Measurements from ENCODE around the gene PHACTR3. TPM values are rescaled to one million over a fixed set of nuclear protein-coding genes. Genes with fewer than 3 reads are reported as not detected.
"Not testable (repeated sequence)": the region's sequence is repeated elsewhere in the genome, so short reads cannot be mapped to it uniquely, and the experiment has no call there.

The PHACTR3 gene
- total RNA-seq (2022) (0.11 TPM in 1 of 2 replicates, not detected in the other), Bru-seq, nascent RNA (percentile 8 among the genes with signal in this experiment), BruChase-seq, experiment 1, labeled RNA remaining after a 2-hour chase (percentile 1 among the genes with signal in this experiment), BruChase-seq, experiment 2, labeled RNA remaining after a 6-hour chase (percentile 3 among the genes with signal in this experiment)
- long read RNA-seq, partial matches to known transcripts, result 0 of 2 reads
- long read RNA-seq, other reads (novel, unspliced or antisense), result 2 of 2 reads

DNA sequence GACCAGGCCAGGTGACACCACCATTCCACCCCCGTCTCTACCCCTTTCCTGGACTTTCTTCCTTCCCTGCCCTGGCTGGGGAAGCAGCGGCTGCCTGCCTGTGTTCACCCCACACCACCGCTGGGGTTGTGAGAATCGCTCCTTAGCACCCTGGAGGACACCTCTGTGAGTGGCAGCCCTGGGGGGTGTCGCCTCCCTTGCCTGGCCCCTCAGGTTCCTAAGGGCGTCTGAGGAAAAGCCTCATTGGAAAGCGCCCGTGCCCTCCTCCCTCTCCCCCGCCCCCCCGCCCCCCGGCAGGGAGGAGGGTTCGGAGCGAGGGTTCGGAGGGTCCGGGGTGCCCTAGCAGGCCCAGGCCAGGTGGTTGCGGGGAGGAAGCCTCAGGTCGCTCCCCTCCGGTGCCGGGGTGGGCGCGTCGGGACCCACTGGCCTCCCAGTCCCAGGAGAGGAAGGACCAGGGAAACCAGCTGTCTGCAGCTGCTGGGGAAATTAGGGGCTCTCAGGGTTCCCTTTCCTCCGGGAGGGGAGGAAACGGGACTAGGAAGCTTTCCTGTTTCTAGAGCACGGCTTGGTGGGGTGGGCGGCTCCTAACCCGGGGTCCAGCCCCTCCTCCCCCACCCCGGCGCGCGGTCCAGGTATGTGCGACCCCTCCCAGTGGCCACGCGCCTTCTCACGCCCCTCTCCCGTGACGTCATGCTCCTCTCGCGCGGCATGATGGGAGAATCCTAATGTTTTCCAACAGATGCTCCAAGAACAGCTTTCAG lies at the start of gene PHACTR3:
Gene PHACTR3, plus strand, starts transcription at position 760 of the 761 bp plus-strand sequence. CDS start 475 bp downstream, outside the sequence.
- H3K27me3 ChIP-seq (replicated peaks; ENCODE audit: control insufficient read depth, insufficient read depth, low read length), result peaks cover 8% of the 10 kb centered on the region

DNA sequence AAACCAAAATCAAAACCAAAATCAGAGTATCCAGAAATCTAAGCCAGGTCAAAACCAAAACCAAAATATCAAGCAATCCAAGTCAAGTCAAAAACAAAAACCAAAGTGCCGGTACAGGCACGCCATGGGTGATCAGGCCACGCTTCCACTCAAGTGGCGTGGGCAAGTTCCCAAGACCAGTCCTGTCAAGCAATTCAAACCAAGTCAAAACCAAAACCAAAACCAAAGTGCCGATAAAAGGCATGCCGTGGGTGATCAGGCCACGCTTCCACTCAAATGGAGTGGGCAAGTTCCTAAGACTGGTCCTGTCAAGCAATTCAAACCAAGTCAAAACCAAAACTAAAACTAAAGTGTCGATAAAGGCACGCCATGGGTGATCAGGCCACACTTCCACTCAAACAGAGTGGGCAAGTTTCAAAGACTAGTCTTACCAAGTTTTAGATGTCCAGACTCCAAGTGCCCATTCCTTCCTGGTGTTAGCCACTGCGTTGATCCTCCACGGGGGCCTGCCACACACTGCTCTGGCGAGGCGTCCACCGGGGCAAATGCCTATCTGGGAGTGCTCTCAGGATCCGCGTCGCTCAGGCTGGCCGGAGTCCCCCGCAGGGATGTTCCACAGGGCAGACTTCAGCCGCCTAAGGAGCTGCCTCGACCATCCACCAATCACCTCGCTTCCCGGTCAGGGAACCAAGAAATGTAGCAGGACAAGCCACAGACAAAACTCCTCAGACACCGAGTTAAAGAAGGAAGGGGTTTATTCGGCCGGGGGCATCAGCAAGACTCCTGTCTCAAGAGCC lies 46.4 kb upstream of the PHACTR3 start:
- POLR2A ChIA-PET; CTCF ChIA-PET; H3K9me3 Mint-ChIP-seq (ENCODE audit: unreplicated experiment); H3K27me3 ChIP-seq (replicated peaks; ENCODE audit: control insufficient read depth, insufficient read depth, low read length); H3K4me1 ChIP-seq; H3K4me3 Mint-ChIP-seq (ENCODE audit: unreplicated experiment); H3K36me3 Mint-ChIP-seq (ENCODE audit: insufficient read depth, unreplicated experiment); H3K36me3 ChIP-seq (ENCODE audit: control insufficient read depth, insufficient read depth, low read length); H3K27ac Mint-ChIP-seq (ENCODE audit: unreplicated experiment); H3K4me1 Mint-ChIP-seq (ENCODE audit: low read depth, unreplicated experiment); DNase-seq; H3K4me3 ChIP-seq (ENCODE audit: low read depth, low read length); H3K9me3 ChIP-seq; BruUV-seq (replicated peaks); intact Hi-C loops (cut with micrococcal nuclease; ENCODE audit: unreplicated experiment): not testable (repeated sequence)
- H3K27me3 Mint-ChIP-seq (ENCODE audit: insufficient read depth, unreplicated experiment), result peaks cover 21% of the 10 kb centered on the region

More for the DNA sequence above, at the start of gene PHACTR3:
- TF ChIP-seq, protein P1, sequence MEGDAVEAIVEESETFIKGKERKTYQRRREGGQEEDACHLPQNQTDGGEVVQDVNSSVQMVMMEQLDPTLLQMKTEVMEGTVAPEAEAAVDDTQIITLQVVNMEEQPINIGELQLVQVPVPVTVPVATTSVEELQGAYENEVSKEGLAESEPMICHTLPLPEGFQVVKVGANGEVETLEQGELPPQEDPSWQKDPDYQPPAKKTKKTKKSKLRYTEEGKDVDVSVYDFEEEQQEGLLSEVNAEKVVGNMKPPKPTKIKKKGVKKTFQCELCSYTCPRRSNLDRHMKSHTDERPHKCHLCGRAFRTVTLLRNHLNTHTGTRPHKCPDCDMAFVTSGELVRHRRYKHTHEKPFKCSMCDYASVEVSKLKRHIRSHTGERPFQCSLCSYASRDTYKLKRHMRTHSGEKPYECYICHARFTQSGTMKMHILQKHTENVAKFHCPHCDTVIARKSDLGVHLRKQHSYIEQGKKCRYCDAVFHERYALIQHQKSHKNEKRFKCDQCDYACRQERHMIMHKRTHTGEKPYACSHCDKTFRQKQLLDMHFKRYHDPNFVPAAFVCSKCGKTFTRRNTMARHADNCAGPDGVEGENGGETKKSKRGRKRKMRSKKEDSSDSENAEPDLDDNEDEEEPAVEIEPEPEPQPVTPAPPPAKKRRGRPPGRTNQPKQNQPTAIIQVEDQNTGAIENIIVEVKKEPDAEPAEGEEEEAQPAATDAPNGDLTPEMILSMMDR (IDR thresholded peaks at IDR 0.05; ENCODE audit: insufficient read depth in 1 of 2, low read depth in 1 of 2, low read length in 1 of 2, severe bottlenecking in 1 of 2, unreplicated experiment in 1 of 2), result no peak
- Histone ChIP-seq H3K4me3 (ENCODE audit: low read depth, low read length) (no peak within 1 kb of the TSS), H3K4me1 (no peaks in the 10 kb centered on the region), H3K36me3 (ENCODE audit: control insufficient read depth, insufficient read depth, low read length) (no peaks in the 10 kb centered on the region), H3K9me3 (no peaks in the 10 kb centered on the region)
- no peaks in the 10 kb centered on the region for H3K4me1 Mint-ChIP-seq (ENCODE audit: low read depth, unreplicated experiment)
- DNase-seq, result no peak
- no peaks in the 10 kb centered on the region for H3K36me3 Mint-ChIP-seq (ENCODE audit: insufficient read depth, unreplicated experiment)
- no TSS peak for BruUV-seq (replicated peaks)
- H3K4me3 Mint-ChIP-seq (ENCODE audit: unreplicated experiment), result no peak within 1 kb of the TSS
- ChIA-PET POLR2A (no interaction called here), CTCF (interaction anchor here (0.7 kb wide), 1 partner anchor 463 kb away, joined by 3 read pairs; no protein-coding TSS in a partner anchor)
- peaks cover 54% of the 10 kb centered on the region for H3K27me3 Mint-ChIP-seq (ENCODE audit: insufficient read depth, unreplicated experiment)
- H3K9me3 Mint-ChIP-seq (ENCODE audit: unreplicated experiment), result no peaks in the 10 kb centered on the region
- no peak within 1 kb of the TSS for H3K27ac Mint-ChIP-seq (ENCODE audit: unreplicated experiment)
- intact Hi-C loops (cut with micrococcal nuclease; ENCODE audit: unreplicated experiment), result no loop called here

DNA sequence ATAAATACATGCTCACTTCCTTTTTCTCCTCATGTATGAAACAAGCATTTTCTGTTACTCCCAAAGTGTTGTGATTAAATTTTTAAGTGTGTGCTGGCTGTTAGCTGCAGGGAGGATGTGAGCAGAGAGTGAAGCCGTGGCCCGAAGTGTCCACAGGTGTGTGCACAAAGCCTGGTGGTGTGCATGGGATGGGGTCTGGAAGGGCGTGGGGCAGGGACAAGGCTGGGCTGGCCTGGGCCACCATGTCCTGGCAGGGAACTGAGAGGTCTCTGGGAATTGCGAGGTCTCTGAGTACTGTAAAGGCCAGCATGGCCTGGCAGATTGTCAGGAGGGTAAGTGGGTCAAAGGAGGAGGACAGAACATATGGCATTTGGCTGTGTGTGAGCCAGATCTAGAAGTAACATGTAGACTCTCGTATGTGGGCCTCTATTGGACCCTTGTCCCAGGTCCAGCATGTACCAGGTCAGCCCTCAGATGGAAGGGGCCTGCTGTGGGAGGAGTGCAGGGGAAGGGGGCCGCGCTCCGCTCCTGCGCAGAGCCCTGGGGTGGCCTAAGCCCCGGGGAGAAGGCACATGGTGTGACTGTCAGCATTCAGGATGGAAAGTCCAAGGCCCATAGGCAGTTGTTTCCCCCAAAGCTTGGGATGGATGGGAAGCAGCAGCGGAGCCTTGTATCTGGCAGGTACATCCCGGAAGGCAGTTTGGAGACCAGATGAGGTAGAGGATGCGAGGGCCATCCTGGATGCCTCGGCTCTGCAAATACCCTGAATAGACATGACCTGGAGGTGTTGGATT lies 45.1 kb upstream of the PHACTR3 start:
- H3K4me3 Mint-ChIP-seq (ENCODE audit: unreplicated experiment), result no peak overlapping the region
- no peaks in the 10 kb centered on the region for H3K36me3 ChIP-seq (ENCODE audit: control insufficient read depth, insufficient read depth, low read length)
- BruUV-seq (replicated peaks), result no TSS peak
- no peak overlapping the region for H3K4me3 ChIP-seq (ENCODE audit: low read depth, low read length)
- ChIA-PET CTCF (no interaction called here), POLR2A (no interaction called here)
- H3K9me3 Mint-ChIP-seq (ENCODE audit: unreplicated experiment), result no peaks in the 10 kb centered on the region
- H3K27me3 ChIP-seq (replicated peaks; ENCODE audit: control insufficient read depth, insufficient read depth, low read length), result no peaks in the 10 kb centered on the region
- DNase-seq, result no peak
- peaks cover 22% of the 10 kb centered on the region for H3K27me3 Mint-ChIP-seq (ENCODE audit: insufficient read depth, unreplicated experiment)
- no peak overlapping the region for H3K27ac Mint-ChIP-seq (ENCODE audit: unreplicated experiment)
- no peaks in the 10 kb centered on the region for H3K4me1 Mint-ChIP-seq (ENCODE audit: low read depth, unreplicated experiment)
- no peaks in the 10 kb centered on the region for H3K36me3 Mint-ChIP-seq (ENCODE audit: insufficient read depth, unreplicated experiment)
- H3K4me1 ChIP-seq, result no peaks in the 10 kb centered on the region
- no peaks in the 10 kb centered on the region for H3K9me3 ChIP-seq
- TF ChIP-seq, protein P1 (IDR thresholded peaks at IDR 0.05; ENCODE audit: insufficient read depth in 1 of 2, low read depth in 1 of 2, low read length in 1 of 2, severe bottlenecking in 1 of 2, unreplicated experiment in 1 of 2), result no peak
- intact Hi-C loops (cut with micrococcal nuclease; ENCODE audit: unreplicated experiment), result no loop called here
